Adrenal gland (tissue), 12 donors: ENCODE data around the gene ATG101. TPM values are rescaled to one million over a fixed set of nuclear protein-coding genes. Genes with fewer than 3 reads are reported as not detected.

Experiments
- DNase-seq, 7 donors: peaks; one replicate each; pipeline ENCODE4 v3.0.0-alpha.2; 2019 to 2020
- H3K27ac ChIP-seq, 5 donors: fragments of 200-600 bp; sonication (generic) in 4 of 5; 1 replicate in 3 of 5; 2 replicates in 2 of 5; pipeline versions ENCODE4 v1.5.1 to v1.8.0; 2016 to 2020; ENCODE audit warnings: mild to moderate bottlenecking in 1 of 5
- H3K27me3 ChIP-seq: fragments of 200-600 bp; 2 replicates; pipeline ENCODE4 v1.8.0; 2021
- H3K36me3 ChIP-seq, 2 donors: fragments of 200-600 bp; replicated peaks in 1 of 2; 1 replicate in 1 of 2; 2 replicates in 1 of 2; pipeline versions ENCODE4 v1.5.1 to v1.8.0; 2018 to 2022
- H3K4me1 ChIP-seq, 2 donors: fragments of 200-600 bp; replicated peaks in 1 of 2; 1 replicate in 1 of 2; 2 replicates in 1 of 2; pipeline versions ENCODE4 v1.5.1 to v1.8.0; 2018 to 2021
- H3K4me3 ChIP-seq, 4 donors: fragments of 200-600 bp; sonication (generic) in 3 of 4; one replicate each; pipeline ENCODE4 v1.5.1; 2016 to 2018
- H3K9me3 ChIP-seq, 3 donors: fragments of 200-600 bp; sonication (generic) in 1 of 3; replicated peaks in 1 of 3; 1 replicate in 2 of 3; 2 replicates in 1 of 3; pipeline versions ENCODE4 v1.5.1 to v1.8.0; 2016 to 2021
- CTCF ChIP-seq, 6 experiments: fragments of 450-650 bp in 4 of 6; fragments of 200-600 bp in 2 of 6; sonication (generic) in 1 of 6; IDR thresholded peaks; 1 replicate in 5 of 6; 2 replicates in 1 of 6; pipeline versions ENCODE4 v1.5.1 to v1.8.0; 2016 to 2021; ENCODE audit warnings: antibody characterized with exemption in 6 of 6, mild to moderate bottlenecking in 2 of 6, moderate library complexity in 1 of 6
- POLR2A ChIP-seq, 2 donors: fragments of 450-650 bp; IDR thresholded peaks; one replicate each; pipeline ENCODE4 v1.6.1; 2017; ENCODE audit warnings: antibody characterized with exemption in 2 of 2, mild to moderate bottlenecking in 2 of 2, moderate library complexity in 1 of 2
- WGBS, 4 donors: extraction: QIAGEN DNeasy Blood & Tissue Kit in 2 of 4; methylation state at CpG; one replicate each; pipeline versions ENCODE4 v1.1.5 to v1.1.7; 2013 to 2017; 5-methylcytosine and 5-hydroxymethylcytosine counted together
- intact Hi-C, 2 donors: fragments of 100-400 bp; cut with DNase I; formaldehyde crosslinking; loops; one replicate each; pipeline versions ENCODE4 v1.14.1 to v1.15.0; 2022 to 2023
- polyA plus RNA-seq, 3 donors: library from polyadenylated mRNA; stranded (reverse); fragments of 200-250 nt in 2 of 3; fragments of 350-450 nt in 1 of 3; fragmentation: Illumina TruSeq in 1 of 3; extraction: RNeasy Lipid Tissue Mini Kit (QIAGEN cat#74804) in 1 of 3; gene quantifications; one replicate each; pipeline ENCODE4 v1.2.3, GENCODE V29; 2013 to 2014
- total RNA-seq, 9 donors: library from RNA; depleted of rRNA in 4 of 9; stranded (reverse); fragments of >200 nt in 4 of 9; fragments of 120-200 nt in 1 of 9; fragmentation: NEBNext Ultra II Directional in 1 of 9; extraction: Animal tissue kit (Norgen Biotek cat#: 25700) in 1 of 9; gene quantifications; one replicate each; pipeline versions ENCODE4 v1.1.0 to v1.2.4, GENCODE V29; 2013 to 2023
- donor health status: healthy with polysubstance abuse.
- donor health status: Bipolar disorder and iron deficiency.
- donor health status: DM: yes; HTN: yes; CAD: no.
- donor health status: DM: no; HTN: no; CAD: no.
- donor health status: DM: no; HTN: no; CAD: no.
- donor health status: DM: yes; HTN: yes; CAD: no.

The ATG101 gene
- total and polyA plus RNA-seq, 12 donors: 20.9 to 60.4 (median 36.9) TPM

- intact Hi-C loops: loop anchor here (5.0 kb wide), 1 partner anchor 55 kb away; no protein-coding TSS in a partner anchor
- Histone ChIP-seq H3K4me1 (peaks cover 16 to 40% of the 10 kb centered on the region in 2 donors), H3K4me3 (no peak overlapping the region), H3K9me3 (no peaks in the 10 kb centered on the region), H3K27ac (peak overlapping the region in 1 of 5 donors; percentile 91), H3K36me3 (no peaks in the 10 kb centered on the region), H3K27me3 (no peaks in the 10 kb centered on the region)
- WGBS, 4 donors: 64 to 75% (median 70%) methylated on average over 3 to 12 of the region's 12 CpGs
- TF ChIP-seq POLR2A (IDR thresholded peaks at IDR 0.05): no peak
- no peak for TF ChIP-seq CTCF (IDR thresholded peaks at IDR 0.05)
- DNase-seq: peak in 2 of 7 donors; percentile 40 to 73
These were observed 42.5 kb upstream of the ATG101 start for GRCh38 chr12:52027085-52027843.

- TF ChIP-seq POLR2A (IDR thresholded peaks at IDR 0.05) (no peak), CTCF (IDR thresholded peaks at IDR 0.05) (no peak)
- H3K36me3 ChIP-seq: no peaks in the 10 kb centered on the region
- no peaks in the 10 kb centered on the region for H3K27me3 ChIP-seq
- 45 to 75% (median 59%) methylated on average over 3 to 4 of the region's 4 CpGs for WGBS, 4 donors
- H3K4me3 ChIP-seq: no peak overlapping the region
- no peak overlapping the region for H3K27ac ChIP-seq
- H3K4me1 ChIP-seq: peaks cover 14 to 33% of the 10 kb centered on the region in 2 donors
- H3K9me3 ChIP-seq: no peaks in the 10 kb centered on the region
- intact Hi-C loops: loop anchor here (5.0 kb wide), 1 partner anchor 53 kb away; no protein-coding TSS in a partner anchor
- DNase-seq: peak in 1 of 7 donors; percentile 83
These were observed 40.1 kb upstream of the ATG101 start for GRCh38 chr12:52029685-52030084.

GRCh38 chr12:52032446-52032803, 37.4 kb upstream of the ATG101 start:
- peak; percentile 79 to 96 (median 89) for DNase-seq
- H3K27ac ChIP-seq: peak overlapping the region; percentile 74 to 95 (median 91)
- H3K4me1 ChIP-seq: peaks cover 15 to 25% of the 10 kb centered on the region in 2 donors
- H3K27me3 ChIP-seq: no peaks in the 10 kb centered on the region
- peak overlapping the region in 2 of 4 donors; percentile 2 to 31 for H3K4me3 ChIP-seq
- intact Hi-C loops: loop anchor here in 1 of 2 donors (2.0 kb wide), 1 partner anchor 18 kb away; the partner anchor contains the start of gene NR4A1
- no peaks in the 10 kb centered on the region for H3K36me3 ChIP-seq
- WGBS, 4 donors: 1 to 3% (median 2%) methylated on average over 5 of the region's 5 CpGs
- TF ChIP-seq POLR2A (IDR thresholded peaks at IDR 0.05): no peak
- TF ChIP-seq CTCF (IDR thresholded peaks at IDR 0.05): no peak
- H3K9me3 ChIP-seq: no peaks in the 10 kb centered on the region

DNA sequence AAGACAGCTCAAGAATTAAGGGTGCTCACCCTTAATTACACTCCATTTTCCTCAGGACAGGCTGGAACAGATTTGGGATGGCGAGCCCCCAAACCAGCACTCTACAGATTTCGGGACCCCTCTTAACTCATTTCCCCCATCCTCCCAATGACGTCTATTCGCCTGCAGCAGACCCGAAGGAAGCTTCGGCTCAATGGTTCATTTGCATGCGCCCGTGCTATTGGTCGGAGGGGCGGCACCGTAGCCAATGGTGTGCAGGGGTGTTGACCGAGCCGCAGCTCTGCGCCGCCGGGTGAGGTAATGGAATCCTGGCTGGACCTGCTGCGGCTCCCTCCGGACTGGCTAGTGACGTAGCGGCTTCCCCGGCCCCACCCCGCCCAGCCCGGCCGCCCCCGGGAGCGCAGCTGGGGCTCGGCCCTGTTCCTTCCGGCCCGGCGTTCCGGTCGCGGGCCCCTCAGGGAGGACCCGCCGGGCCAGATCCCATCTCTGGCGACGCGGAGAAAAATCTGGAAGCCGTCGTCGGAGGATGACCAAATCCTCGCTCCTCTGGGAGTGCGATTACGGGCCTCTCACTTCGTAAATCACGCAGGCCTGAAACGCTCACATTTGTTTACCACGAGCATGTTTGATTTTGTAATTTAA, 36.9 kb upstream of the ATG101 start:
- WGBS, 4 donors: 0 to 1% (median 0%) methylated on average over 19 to 48 of the region's 48 CpGs
- intact Hi-C loops: loop anchor here in 1 of 2 donors (2.0 kb wide), 1 partner anchor 18 kb away; the partner anchor contains the start of gene NR4A1
- Histone ChIP-seq H3K27me3 (no peaks in the 10 kb centered on the region), H3K9me3 (no peaks in the 10 kb centered on the region), H3K4me3 (peak overlapping the region in 2 of 4 donors; percentile 14 to 31), H3K27ac (peak overlapping the region; percentile 74 to 95 (median 91)), H3K36me3 (no peaks in the 10 kb centered on the region), H3K4me1 (peaks cover 18 to 30% of the 10 kb centered on the region in 2 donors)
- peak; percentile 79 to 83 for TF ChIP-seq POLR2A (IDR thresholded peaks at IDR 0.05)
- no peak for TF ChIP-seq CTCF (IDR thresholded peaks at IDR 0.05)
- DNase-seq: peak; percentile 98 to 99 (median 99)
